ENCODE measurements around the gene SLC1A4.

DNA sequence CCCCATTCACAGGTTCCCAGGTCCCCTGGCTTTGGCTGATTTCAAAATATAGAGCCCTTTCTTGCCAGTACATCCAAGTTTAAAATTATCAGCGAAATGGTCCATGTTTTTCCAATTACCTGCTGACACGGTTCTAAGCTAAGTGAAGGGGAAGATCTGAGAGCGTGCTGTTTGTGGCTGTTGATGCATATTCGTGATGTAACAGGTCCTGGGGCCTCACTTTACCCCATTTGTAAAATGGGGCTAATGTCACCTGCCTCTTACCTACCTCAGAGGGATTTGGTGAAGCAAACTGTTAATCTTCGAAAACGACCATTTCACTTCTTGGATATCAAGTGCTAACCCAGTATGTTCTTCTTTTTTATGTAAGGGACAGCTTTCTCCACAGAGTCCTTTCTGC is 33.0 kb downstream of the SLC1A4 start:
- TF ChIP-seq EZH2 (IDR thresholded peaks at IDR 0.05): no peak
- no peak for TF ChIP-seq POLR2AphosphoS5 (IDR thresholded peaks at IDR 0.05; ENCODE audit: borderline replicate concordance, low read depth, low read length)
- no peak for TF ChIP-seq FOXP2 (optimal IDR thresholded peaks at IDR 0.05; ENCODE audit: control extremely low read depth, extremely low read length, insufficient read depth)

Data from SK-N-MC (cell line).